ENCODE measurements around the gene COL18A1.

- TF ChIP-seq EP300 (IDR thresholded peaks at IDR 0.05) (no peak), MAZ (IDR thresholded peaks at IDR 0.05; ENCODE audit: borderline replicate concordance, low read depth, low read length) (no peak), POLR2A (IDR thresholded peaks at IDR 0.05; ENCODE audit: low read length) (no peak), REST (IDR thresholded peaks at IDR 0.05) (no peak), SMC3 (IDR thresholded peaks at IDR 0.05) (no peak), EHMT2 (IDR thresholded peaks at IDR 0.05; ENCODE audit: low read depth) (no peak), ESRRA (IDR thresholded peaks at IDR 0.05; ENCODE audit: borderline replicate concordance, low read length) (no peak), MAX (IDR thresholded peaks at IDR 0.05) (no peak)
- TF ChIP-seq, protein P1, sequence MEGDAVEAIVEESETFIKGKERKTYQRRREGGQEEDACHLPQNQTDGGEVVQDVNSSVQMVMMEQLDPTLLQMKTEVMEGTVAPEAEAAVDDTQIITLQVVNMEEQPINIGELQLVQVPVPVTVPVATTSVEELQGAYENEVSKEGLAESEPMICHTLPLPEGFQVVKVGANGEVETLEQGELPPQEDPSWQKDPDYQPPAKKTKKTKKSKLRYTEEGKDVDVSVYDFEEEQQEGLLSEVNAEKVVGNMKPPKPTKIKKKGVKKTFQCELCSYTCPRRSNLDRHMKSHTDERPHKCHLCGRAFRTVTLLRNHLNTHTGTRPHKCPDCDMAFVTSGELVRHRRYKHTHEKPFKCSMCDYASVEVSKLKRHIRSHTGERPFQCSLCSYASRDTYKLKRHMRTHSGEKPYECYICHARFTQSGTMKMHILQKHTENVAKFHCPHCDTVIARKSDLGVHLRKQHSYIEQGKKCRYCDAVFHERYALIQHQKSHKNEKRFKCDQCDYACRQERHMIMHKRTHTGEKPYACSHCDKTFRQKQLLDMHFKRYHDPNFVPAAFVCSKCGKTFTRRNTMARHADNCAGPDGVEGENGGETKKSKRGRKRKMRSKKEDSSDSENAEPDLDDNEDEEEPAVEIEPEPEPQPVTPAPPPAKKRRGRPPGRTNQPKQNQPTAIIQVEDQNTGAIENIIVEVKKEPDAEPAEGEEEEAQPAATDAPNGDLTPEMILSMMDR (IDR thresholded peaks at IDR 0.05), result no peak
Measured at GRCh38 chr21:45414396-45415187, 9.6 kb downstream of the COL18A1 start.

Data from A549 (cell line).